Measurements from ENCODE around the gene UGT1A4. TPM values are rescaled to one million over a fixed set of nuclear protein-coding genes. Genes with fewer than 3 reads are reported as not detected.

The UGT1A4 gene
- total and polyA plus RNA-seq, 9 of the 15 experiments (the other 6 are each of a cell fraction or from before 2014, with no cell fraction given) = not detected

DNA sequence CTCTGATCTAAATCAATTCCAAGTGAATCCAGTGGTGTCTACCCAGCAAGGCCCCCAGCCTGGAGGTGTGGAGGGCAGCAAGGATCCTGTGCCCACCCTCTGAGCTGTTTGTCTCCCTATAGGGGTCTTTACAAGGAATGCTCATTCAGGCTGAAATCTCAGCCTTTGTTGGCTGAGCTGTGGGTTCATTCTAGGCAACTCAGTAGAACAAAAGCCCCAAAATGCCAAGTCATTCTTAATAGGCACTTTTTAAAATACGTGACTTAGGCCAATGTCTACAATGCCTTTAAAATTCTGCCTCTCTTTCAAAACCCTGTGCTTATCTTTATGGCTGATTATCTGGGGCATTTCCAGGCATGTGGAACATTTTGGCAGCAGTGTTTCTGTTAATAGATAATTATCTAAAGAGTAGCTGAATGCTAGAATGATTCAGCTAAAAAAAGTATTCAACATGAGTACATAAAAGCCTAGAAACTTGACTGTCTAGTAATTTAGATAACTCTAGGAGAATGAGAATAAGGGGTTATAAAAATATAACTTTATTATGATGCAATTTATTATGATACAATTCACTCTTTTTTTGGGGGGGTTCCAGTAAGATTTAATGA, 18.4 kb upstream of the UGT1A4 start (continued):
- TF ChIP-seq ARID1B (IDR thresholded peaks at IDR 0.05) = peak; percentile 82
- no peak for TF ChIP-seq HCFC1 (IDR thresholded peaks at IDR 0.05; ENCODE audit: low read depth, low read length)
- no peak for TF ChIP-seq BRF1 (IDR thresholded peaks at IDR 0.05; ENCODE audit: borderline replicate concordance, extremely low read depth, insufficient read length)
- no peak for TF ChIP-seq ZNF3 (CRISPR knock-in tag; IDR thresholded peaks at IDR 0.05)
- TF ChIP-seq ZNF668 (CRISPR knock-in tag; IDR thresholded peaks at IDR 0.05) = no peak
- no peak for TF ChIP-seq RBM39 (optimal IDR thresholded peaks at IDR 0.05; ENCODE audit: low read depth, low read length)
- TF ChIP-seq KHSRP (IDR thresholded peaks at IDR 0.05) = no peak
- TF ChIP-seq TBP (optimal IDR thresholded peaks at IDR 0.05; ENCODE audit: low read depth, low read length) = no peak
- peak; percentile 54; the same call in 1 of the 2 replicates for TF ChIP-seq CBFA2T3 (IDR thresholded peaks at IDR 0.05)
- TF ChIP-seq ZNF507 (tag; conservative IDR thresholded peaks at IDR 0.05) = no peak
- peak; percentile 40; the same call in 1 of the 2 replicates for TF ChIP-seq CXXC5 (CRISPR knock-in tag; IDR thresholded peaks at IDR 0.05)
- TF ChIP-seq, protein P1, sequence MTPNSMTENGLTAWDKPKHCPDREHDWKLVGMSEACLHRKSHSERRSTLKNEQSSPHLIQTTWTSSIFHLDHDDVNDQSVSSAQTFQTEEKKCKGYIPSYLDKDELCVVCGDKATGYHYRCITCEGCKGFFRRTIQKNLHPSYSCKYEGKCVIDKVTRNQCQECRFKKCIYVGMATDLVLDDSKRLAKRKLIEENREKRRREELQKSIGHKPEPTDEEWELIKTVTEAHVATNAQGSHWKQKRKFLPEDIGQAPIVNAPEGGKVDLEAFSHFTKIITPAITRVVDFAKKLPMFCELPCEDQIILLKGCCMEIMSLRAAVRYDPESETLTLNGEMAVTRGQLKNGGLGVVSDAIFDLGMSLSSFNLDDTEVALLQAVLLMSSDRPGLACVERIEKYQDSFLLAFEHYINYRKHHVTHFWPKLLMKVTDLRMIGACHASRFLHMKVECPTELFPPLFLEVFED (CRISPR knock-in tag; conservative IDR thresholded peaks at IDR 0.05) = no peak
- TF ChIP-seq ERF (CRISPR knock-in tag; IDR thresholded peaks at IDR 0.05) = no peak
- TF ChIP-seq ZNF224 (CRISPR knock-in tag; IDR thresholded peaks at IDR 0.05) = no peak
- TF ChIP-seq RBFOX2 (IDR thresholded peaks at IDR 0.05; ENCODE audit: low read depth, low read length) = no peak
- no peak for TF ChIP-seq XRCC5 (IDR thresholded peaks at IDR 0.05; ENCODE audit: low read depth, low read length)
- TF ChIP-seq, protein P2, sequence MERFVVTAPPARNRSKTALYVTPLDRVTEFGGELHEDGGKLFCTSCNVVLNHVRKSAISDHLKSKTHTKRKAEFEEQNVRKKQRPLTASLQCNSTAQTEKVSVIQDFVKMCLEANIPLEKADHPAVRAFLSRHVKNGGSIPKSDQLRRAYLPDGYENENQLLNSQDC (CRISPR knock-in tag; IDR thresholded peaks at IDR 0.05) = no peak
- TF ChIP-seq ZNF707 (CRISPR knock-in tag; conservative IDR thresholded peaks at IDR 0.05) = no peak
- TF ChIP-seq, protein P3, sequence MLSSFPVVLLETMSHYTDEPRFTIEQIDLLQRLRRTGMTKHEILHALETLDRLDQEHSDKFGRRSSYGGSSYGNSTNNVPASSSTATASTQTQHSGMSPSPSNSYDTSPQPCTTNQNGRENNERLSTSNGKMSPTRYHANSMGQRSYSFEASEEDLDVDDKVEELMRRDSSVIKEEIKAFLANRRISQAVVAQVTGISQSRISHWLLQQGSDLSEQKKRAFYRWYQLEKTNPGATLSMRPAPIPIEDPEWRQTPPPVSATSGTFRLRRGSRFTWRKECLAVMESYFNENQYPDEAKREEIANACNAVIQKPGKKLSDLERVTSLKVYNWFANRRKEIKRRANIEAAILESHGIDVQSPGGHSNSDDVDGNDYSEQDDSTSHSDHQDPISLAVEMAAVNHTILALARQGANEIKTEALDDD (IDR thresholded peaks at IDR 0.05) = no peak
- TF ChIP-seq, protein P4, sequence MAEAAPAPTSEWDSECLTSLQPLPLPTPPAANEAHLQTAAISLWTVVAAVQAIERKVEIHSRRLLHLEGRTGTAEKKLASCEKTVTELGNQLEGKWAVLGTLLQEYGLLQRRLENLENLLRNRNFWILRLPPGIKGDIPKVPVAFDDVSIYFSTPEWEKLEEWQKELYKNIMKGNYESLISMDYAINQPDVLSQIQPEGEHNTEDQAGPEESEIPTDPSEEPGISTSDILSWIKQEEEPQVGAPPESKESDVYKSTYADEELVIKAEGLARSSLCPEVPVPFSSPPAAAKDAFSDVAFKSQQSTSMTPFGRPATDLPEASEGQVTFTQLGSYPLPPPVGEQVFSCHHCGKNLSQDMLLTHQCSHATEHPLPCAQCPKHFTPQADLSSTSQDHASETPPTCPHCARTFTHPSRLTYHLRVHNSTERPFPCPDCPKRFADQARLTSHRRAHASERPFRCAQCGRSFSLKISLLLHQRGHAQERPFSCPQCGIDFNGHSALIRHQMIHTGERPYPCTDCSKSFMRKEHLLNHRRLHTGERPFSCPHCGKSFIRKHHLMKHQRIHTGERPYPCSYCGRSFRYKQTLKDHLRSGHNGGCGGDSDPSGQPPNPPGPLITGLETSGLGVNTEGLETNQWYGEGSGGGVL (CRISPR knock-in tag; IDR thresholded peaks at IDR 0.05) = no peak
- TF ChIP-seq ZNF134 (CRISPR knock-in tag; conservative IDR thresholded peaks at IDR 0.05) = no peak
- TF ChIP-seq PBX2 (CRISPR knock-in tag; IDR thresholded peaks at IDR 0.05; ENCODE audit: low read depth) = no peak
- TF ChIP-seq PBX2 (tag; conservative IDR thresholded peaks at IDR 0.05; ENCODE audit: low read depth) = no peak
- TF ChIP-seq ZEB2 (IDR thresholded peaks at IDR 0.05) = no peak
- TF ChIP-seq ESRRA (IDR thresholded peaks at IDR 0.05; ENCODE audit: borderline replicate concordance, low read depth) = no peak

All from K562 (cell line).